CD14-positive monocyte (primary cell): ENCODE results near the gene STXBP6. TPM values are rescaled to one million over a fixed set of nuclear protein-coding genes. Genes with fewer than 3 reads are reported as not detected.

Source experiments
- DNase-seq, 3 donors: peaks; one replicate each; pipeline ENCODE4 v3.0.0-alpha.2; 2011 to 2022
- H2AFZ ChIP-seq: 2 replicates; pipeline ENCODE4 v1.6.0; 2012; ENCODE audit warnings: mild to moderate bottlenecking, low read depth, low read length, inconsistent platforms; ENCODE audit not compliant: insufficient read depth, poor library complexity, severe bottlenecking
- H3K27ac ChIP-seq, 2 donors: 1 replicate in 1 of 2; 2 replicates in 1 of 2; pipeline ENCODE4 v1.5.1; 2012 to 2013; ENCODE audit warnings: low read length in 2 of 2, control low read depth in 1 of 2, inconsistent platforms in 1 of 2, low read depth in 1 of 2, mild to moderate bottlenecking in 1 of 2
- H3K27me3 ChIP-seq, 2 donors: one replicate each; pipeline versions ENCODE4 v1.6.0 to v1.6.1; 2011 to 2013; ENCODE audit warnings: low read length in 2 of 2; ENCODE audit not compliant: control insufficient read depth in 2 of 2, insufficient read depth in 2 of 2
- H3K36me3 ChIP-seq, 2 donors: replicated peaks in 1 of 2; 1 replicate in 1 of 2; 2 replicates in 1 of 2; pipeline versions ENCODE4 v1.5.1 to v1.6.1; 2012 to 2013; ENCODE audit warnings: low read length in 2 of 2, control low read depth in 1 of 2, inconsistent platforms in 1 of 2, mild to moderate bottlenecking in 1 of 2; ENCODE audit not compliant: insufficient read depth in 2 of 2, control insufficient read depth in 1 of 2
- H3K4me1 ChIP-seq, 2 donors: 1 replicate in 1 of 2; 2 replicates in 1 of 2; pipeline versions ENCODE4 v1.5.1 to v1.6.1; 2012 to 2013; ENCODE audit warnings: low read length in 2 of 2, control low read depth in 1 of 2, inconsistent platforms in 1 of 2, mild to moderate bottlenecking in 1 of 2, moderate library complexity in 1 of 2; ENCODE audit not compliant: insufficient read depth in 2 of 2, control insufficient read depth in 1 of 2
- H3K4me2 ChIP-seq: replicated peaks from 2 replicates; pipeline ENCODE3; 2012; ENCODE audit warnings: low read length, moderate library complexity, mild to moderate bottlenecking; ENCODE audit not compliant: poor library complexity, severe bottlenecking; ENCODE audit errors: extremely low read depth
- H3K4me3 ChIP-seq, 3 experiments: fragments of 200-600 bp in 1 of 3; sonication (generic) in 1 of 3; replicated peaks in 1 of 3; 1 replicate in 2 of 3; 2 replicates in 1 of 3; pipeline ENCODE4 v1.5.1; 2011 to 2013; ENCODE audit warnings: low read length in 3 of 3, mild to moderate bottlenecking in 3 of 3, control low read depth in 2 of 3, low read depth in 2 of 3, inconsistent platforms in 1 of 3, moderate library complexity in 1 of 3
- H3K79me2 ChIP-seq: 2 replicates; pipeline ENCODE4 v1.6.0; 2012; ENCODE audit warnings: mild to moderate bottlenecking, control low read depth, inconsistent platforms, low read length, moderate library complexity; ENCODE audit not compliant: insufficient read depth
- H3K9ac ChIP-seq: 2 replicates; pipeline ENCODE4 v1.6.0; 2017; ENCODE audit warnings: low read length, mild to moderate bottlenecking; ENCODE audit not compliant: insufficient read depth, poor library complexity, severe bottlenecking
- H3K9me3 ChIP-seq, 2 donors: replicated peaks in 1 of 2; 1 replicate in 1 of 2; 2 replicates in 1 of 2; pipeline versions ENCODE4 v1.5.1 to v1.6.1; 2012 to 2013; ENCODE audit warnings: low read length in 2 of 2, control low read depth in 1 of 2; ENCODE audit not compliant: control insufficient read depth in 1 of 2, insufficient read depth in 1 of 2
- H4K20me1 ChIP-seq: 2 replicates; pipeline ENCODE4 v1.6.0; 2012; ENCODE audit warnings: mild to moderate bottlenecking, low read length, control low read depth, moderate library complexity; ENCODE audit not compliant: insufficient read depth
- H3K27ac Mint-ChIP-seq, 7 donors: one replicate each; pipeline ENCODE4 v1.8.0; 2020; ENCODE audit warnings: mild to moderate bottlenecking in 7 of 7, mixed read lengths in 7 of 7, moderate library complexity in 6 of 7, inconsistent platforms in 2 of 7
- H3K27me3 Mint-ChIP-seq, 3 donors: one replicate each; pipeline ENCODE4 v1.8.0; 2021 to 2022; ENCODE audit warnings: low read depth in 3 of 3, mild to moderate bottlenecking in 3 of 3, mixed read lengths in 3 of 3, moderate library complexity in 3 of 3, inconsistent platforms in 1 of 3
- H3K36me3 Mint-ChIP-seq, 2 donors: one replicate each; pipeline ENCODE4 v1.8.0; 2020; ENCODE audit warnings: mixed read lengths in 2 of 2, inconsistent platforms in 1 of 2, mild to moderate bottlenecking in 1 of 2
- H3K4me1 Mint-ChIP-seq: one replicate; pipeline ENCODE4 v1.8.0; 2020; ENCODE audit warnings: mild to moderate bottlenecking, mixed read lengths
- H3K4me3 Mint-ChIP-seq, 2 donors: one replicate each; pipeline ENCODE4 v1.8.0; 2020; ENCODE audit warnings: mild to moderate bottlenecking in 2 of 2, mixed read lengths in 2 of 2, moderate library complexity in 1 of 2
- H3K9me3 Mint-ChIP-seq, 7 donors: one replicate each; pipeline ENCODE4 v1.8.0; 2020 to 2022; ENCODE audit warnings: mixed read lengths in 7 of 7, mild to moderate bottlenecking in 6 of 7, moderate library complexity in 6 of 7, inconsistent platforms in 2 of 7
- WGBS: methylation state at CpG from one replicate; pipeline ENCODE4 v1.1.5; 2013; ENCODE audit warnings: missing lambda C conversion rate; ENCODE audit not compliant: insufficient coverage; 5-methylcytosine and 5-hydroxymethylcytosine counted together
- intact Hi-C, 2 donors: fragments of 100-400 bp; cut with micrococcal nuclease; formaldehyde crosslinking; loops; one replicate each; pipeline versions ENCODE4 v1.15.0 to v1.15.1; 2023
- polyA plus RNA-seq, 3 donors: library from polyadenylated mRNA; depleted of rRNA in 1 of 3; unstranded in 2 of 3; stranded (reverse) in 1 of 3; fragments of 300-500 nt in 2 of 3; fragments of >200 nt in 1 of 3; fragmentation: Illumina TruSeq in 2 of 3; gene quantifications; 1 replicate in 2 of 3; 2 replicates in 1 of 3; pipeline ENCODE4 v1.2.3, GENCODE V29; 2012 to 2021
- TF ChIP-seq, protein P1 (sequence below): fragments of 200-600 bp; IDR thresholded peaks from one replicate; pipeline ENCODE4 v1.8.0; 2022; ENCODE audit warnings: antibody characterized with exemption, mild to moderate bottlenecking

STXBP6 gene
- polyA plus RNA-seq, 3 donors = 0.05 to 0.25 (median 0.08) TPM

DNA sequence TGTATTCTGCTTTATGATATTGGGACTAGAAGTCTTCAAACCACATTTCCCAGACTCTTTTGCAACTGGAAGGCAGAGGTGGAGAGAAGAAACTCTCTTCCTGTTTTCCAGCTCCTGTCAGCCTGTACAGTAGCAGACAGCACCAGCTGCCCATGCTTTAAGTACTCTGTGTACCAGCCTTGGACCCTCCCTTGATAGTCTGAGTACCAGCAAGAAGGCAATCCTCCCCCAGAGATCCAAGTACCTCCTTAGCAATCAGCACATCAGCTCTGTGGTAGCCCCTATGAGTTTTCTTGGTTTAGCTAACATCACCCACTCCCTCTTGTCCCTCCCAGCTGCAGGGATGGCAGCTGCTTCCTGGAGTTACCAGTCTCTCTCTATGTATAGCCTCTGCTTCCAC, 56.3 kb downstream of the STXBP6 start:
- Mint-ChIP-seq H3K4me3 (no peak overlapping the region), H3K27me3 (peaks cover 0 to 2% (median 1%) of the 10 kb centered on the region in 3 donors), H3K27ac (no peak overlapping the region), H3K4me1 (peaks cover 22% of the 10 kb centered on the region), H3K36me3 (no peaks in the 10 kb centered on the region), H3K9me3 (no peaks in the 10 kb centered on the region)
- DNase-seq = no peak
- Histone ChIP-seq H3K9me3 (no peaks in the 10 kb centered on the region), H4K20me1 (no peaks in the 10 kb centered on the region), H3K4me3 (no peak overlapping the region), H3K27ac (no peak overlapping the region), H3K27me3 (no peaks in the 10 kb centered on the region), H2AFZ (no peak overlapping the region), H3K79me2 (no peaks in the 10 kb centered on the region), H3K4me1 (peaks cover 17 to 24% of the 10 kb centered on the region in 2 donors), H3K36me3 (no peaks in the 10 kb centered on the region), H3K9ac (no peak overlapping the region), H3K4me2 (no peak overlapping the region)
- intact Hi-C loops = no loop called here
- TF ChIP-seq, protein P1, sequence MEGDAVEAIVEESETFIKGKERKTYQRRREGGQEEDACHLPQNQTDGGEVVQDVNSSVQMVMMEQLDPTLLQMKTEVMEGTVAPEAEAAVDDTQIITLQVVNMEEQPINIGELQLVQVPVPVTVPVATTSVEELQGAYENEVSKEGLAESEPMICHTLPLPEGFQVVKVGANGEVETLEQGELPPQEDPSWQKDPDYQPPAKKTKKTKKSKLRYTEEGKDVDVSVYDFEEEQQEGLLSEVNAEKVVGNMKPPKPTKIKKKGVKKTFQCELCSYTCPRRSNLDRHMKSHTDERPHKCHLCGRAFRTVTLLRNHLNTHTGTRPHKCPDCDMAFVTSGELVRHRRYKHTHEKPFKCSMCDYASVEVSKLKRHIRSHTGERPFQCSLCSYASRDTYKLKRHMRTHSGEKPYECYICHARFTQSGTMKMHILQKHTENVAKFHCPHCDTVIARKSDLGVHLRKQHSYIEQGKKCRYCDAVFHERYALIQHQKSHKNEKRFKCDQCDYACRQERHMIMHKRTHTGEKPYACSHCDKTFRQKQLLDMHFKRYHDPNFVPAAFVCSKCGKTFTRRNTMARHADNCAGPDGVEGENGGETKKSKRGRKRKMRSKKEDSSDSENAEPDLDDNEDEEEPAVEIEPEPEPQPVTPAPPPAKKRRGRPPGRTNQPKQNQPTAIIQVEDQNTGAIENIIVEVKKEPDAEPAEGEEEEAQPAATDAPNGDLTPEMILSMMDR = no peak

DNA sequence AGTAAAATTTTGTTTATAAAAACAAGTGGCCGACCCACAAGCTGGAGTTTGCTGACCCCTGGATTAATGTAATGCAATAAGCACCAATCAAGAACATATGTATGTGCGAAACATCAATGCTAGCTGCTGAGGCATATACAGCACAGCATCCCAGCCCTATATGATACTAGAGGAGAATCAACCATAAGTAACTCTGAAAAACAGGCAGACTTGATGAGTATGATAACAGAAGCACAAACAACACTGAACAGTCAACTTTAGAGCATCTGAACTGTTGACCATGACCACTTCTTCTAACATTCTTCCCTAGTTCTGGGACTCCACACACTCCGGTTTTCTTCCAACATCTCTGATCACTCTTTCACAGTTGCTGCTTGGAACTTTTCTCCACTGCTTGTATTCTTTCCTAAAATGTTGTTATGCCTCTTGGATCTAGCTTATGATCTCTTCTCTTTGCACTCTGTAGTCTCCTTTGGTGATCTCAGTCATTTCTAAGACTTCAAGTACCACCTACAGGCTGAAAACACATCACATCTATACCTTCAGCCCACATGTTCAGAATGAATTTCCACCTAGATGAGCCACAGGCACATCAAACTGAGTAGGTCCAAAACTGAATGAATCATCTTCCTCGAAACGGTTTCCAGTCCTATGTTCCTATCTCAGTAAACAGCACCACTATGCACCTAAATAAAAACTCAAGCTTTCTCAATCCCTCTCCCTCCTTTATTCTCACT, 57.2 kb downstream of the STXBP6 start:
- H3K4me1 ChIP-seq = peaks cover 25 to 31% of the 10 kb centered on the region in 2 donors
- H3K36me3 ChIP-seq = no peaks in the 10 kb centered on the region
- Mint-ChIP-seq H3K36me3 (no peaks in the 10 kb centered on the region), H3K9me3 (no peaks in the 10 kb centered on the region), H3K27me3 (peaks cover 0 to 2% (median 1%) of the 10 kb centered on the region in 3 donors), H3K4me1 (peaks cover 31% of the 10 kb centered on the region), H3K27ac (no peak overlapping the region), H3K4me3 (no peak overlapping the region)
- no peak overlapping the region for H3K4me3 ChIP-seq
- no peaks in the 10 kb centered on the region for H4K20me1 ChIP-seq
- no peaks in the 10 kb centered on the region for H3K9me3 ChIP-seq
- H3K27ac ChIP-seq = no peak overlapping the region
- H3K4me2 ChIP-seq = no peak overlapping the region
- H2AFZ ChIP-seq = no peak overlapping the region
- intact Hi-C loops = no loop called here
- no peak for DNase-seq
- 65% methylated on average over 3 of the region's 5 CpGs for whole genome bisulfite sequencing
- TF ChIP-seq, protein P1 = no peak
- no peaks in the 10 kb centered on the region for H3K79me2 ChIP-seq
- no peak overlapping the region for H3K9ac ChIP-seq
- H3K27me3 ChIP-seq = no peaks in the 10 kb centered on the region
